Breast epithelium (tissue), 4 donors: Measurements from ENCODE around the gene CCNYL1. TPM values are rescaled to one million over a fixed set of nuclear protein-coding genes. Genes with fewer than 3 reads are reported as not detected.

Experiments used
- DNase-seq, 2 donors: peaks; one replicate each; pipeline ENCODE4 v3.0.0-alpha.2; 2019; ENCODE audit warnings: low spot score in 2 of 2
- H3K27ac ChIP-seq, 2 donors: fragments of 200-600 bp; sonication (generic) in 1 of 2; one replicate each; pipeline ENCODE4 v1.5.1; 2016 to 2019; ENCODE audit warnings: mild to moderate bottlenecking in 1 of 2
- H3K27me3 ChIP-seq, 2 donors: fragments of 200-600 bp; sonication (generic) in 1 of 2; one replicate each; pipeline versions ENCODE4 v1.5.1 to v1.6.0; 2017 to 2019; ENCODE audit warnings: control low read depth in 1 of 2, mild to moderate bottlenecking in 1 of 2
- H3K36me3 ChIP-seq: fragments of 200-600 bp; one replicate; pipeline ENCODE4 v1.5.1; 2019
- H3K4me1 ChIP-seq, 2 donors: fragments of 200-600 bp; sonication (generic); one replicate each; pipeline ENCODE4 v1.5.1; 2016 to 2019; ENCODE audit warnings: control low read depth in 1 of 2
- H3K4me3 ChIP-seq, 3 donors: fragments of 200-600 bp; sonication (generic); 1 replicate in 2 of 3; 2 replicates in 1 of 3; pipeline ENCODE4 v1.5.1; 2016 to 2019; ENCODE audit warnings: mild to moderate bottlenecking in 3 of 3, moderate library complexity in 2 of 3
- H3K9me3 ChIP-seq, 2 donors: fragments of 200-600 bp; sonication (generic) in 1 of 2; one replicate each; pipeline ENCODE4 v1.5.1; 2016 to 2019; ENCODE audit warnings: control low read depth in 1 of 2
- POLR2A ChIP-seq: fragments of 450-650 bp; IDR thresholded peaks from one replicate; pipeline ENCODE4 v1.6.1; 2016; ENCODE audit warnings: antibody characterized with exemption, mild to moderate bottlenecking, moderate library complexity
- POLR2AphosphoS5 ChIP-seq, 3 donors: sonication (generic); formaldehyde crosslinking; IDR thresholded peaks; one replicate each; pipeline ENCODE4 v1.6.1; 2017; ENCODE audit warnings: antibody characterized with exemption in 3 of 3
- intact Hi-C: fragments of 100-400 bp; cut with DNase I; formaldehyde crosslinking; loops from one replicate; pipeline ENCODE4 v1.15.1; 2023; ENCODE audit warnings: low total_unique reads
- total RNA-seq, 3 donors: library from RNA; depleted of rRNA; stranded (reverse); fragments of >200 nt; gene quantifications; one replicate each; pipeline ENCODE4 v1.1.0, GENCODE V29; 2016
- TF ChIP-seq, protein P1 (sequence below), 3 donors: fragments of 450-650 bp; IDR thresholded peaks; one replicate each; pipeline ENCODE4 v1.5.1; 2016 to 2017; ENCODE audit warnings: antibody characterized with exemption in 3 of 3, mild to moderate bottlenecking in 3 of 3, moderate library complexity in 3 of 3

CCNYL1 gene
- total RNA-seq, 3 donors from 2014 or later: 10.0 to 17.4 (median 11.8) TPM

DNA sequence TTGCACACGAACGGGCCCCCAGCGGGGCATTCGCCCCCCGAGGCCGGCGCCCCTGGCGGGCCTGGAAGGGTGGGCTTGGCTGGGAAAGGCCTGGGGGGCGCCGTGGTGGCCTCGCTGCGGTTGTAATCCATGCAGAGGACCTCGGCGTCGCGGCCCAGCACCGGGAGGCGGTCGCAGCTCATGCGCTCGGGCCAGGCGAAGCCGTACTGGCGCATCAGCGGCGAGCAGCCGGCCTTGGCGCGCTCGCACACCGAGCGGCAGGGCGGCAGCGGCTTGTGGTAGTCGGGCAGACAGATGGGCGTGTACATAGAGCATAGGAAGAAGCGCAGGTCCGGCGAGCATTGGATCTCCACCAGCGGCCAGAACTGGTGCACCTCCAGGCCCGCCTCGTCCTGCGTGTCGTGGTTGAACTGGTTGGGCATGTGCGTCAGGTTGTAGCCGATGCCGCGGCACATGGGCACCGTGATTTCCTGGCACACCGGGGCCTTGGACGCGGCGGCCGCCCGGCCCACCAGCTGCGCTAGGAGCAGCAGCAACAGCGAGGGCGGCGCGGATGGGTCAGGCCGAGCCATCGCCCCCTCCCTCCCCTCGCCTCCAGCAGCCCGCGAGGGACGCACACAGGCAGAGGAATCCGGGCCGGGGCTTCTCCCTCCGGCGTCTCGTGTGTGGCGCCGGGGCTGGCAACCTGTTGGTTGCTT lies 56.9 kb downstream of the CCNYL1 start:
- DNase-seq: peak; percentile 60 to 62
- H3K36me3 ChIP-seq: no peaks in the 10 kb centered on the region
- TF ChIP-seq, protein P1, sequence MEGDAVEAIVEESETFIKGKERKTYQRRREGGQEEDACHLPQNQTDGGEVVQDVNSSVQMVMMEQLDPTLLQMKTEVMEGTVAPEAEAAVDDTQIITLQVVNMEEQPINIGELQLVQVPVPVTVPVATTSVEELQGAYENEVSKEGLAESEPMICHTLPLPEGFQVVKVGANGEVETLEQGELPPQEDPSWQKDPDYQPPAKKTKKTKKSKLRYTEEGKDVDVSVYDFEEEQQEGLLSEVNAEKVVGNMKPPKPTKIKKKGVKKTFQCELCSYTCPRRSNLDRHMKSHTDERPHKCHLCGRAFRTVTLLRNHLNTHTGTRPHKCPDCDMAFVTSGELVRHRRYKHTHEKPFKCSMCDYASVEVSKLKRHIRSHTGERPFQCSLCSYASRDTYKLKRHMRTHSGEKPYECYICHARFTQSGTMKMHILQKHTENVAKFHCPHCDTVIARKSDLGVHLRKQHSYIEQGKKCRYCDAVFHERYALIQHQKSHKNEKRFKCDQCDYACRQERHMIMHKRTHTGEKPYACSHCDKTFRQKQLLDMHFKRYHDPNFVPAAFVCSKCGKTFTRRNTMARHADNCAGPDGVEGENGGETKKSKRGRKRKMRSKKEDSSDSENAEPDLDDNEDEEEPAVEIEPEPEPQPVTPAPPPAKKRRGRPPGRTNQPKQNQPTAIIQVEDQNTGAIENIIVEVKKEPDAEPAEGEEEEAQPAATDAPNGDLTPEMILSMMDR (IDR thresholded peaks at IDR 0.05): no peak
- TF ChIP-seq POLR2AphosphoS5 (IDR thresholded peaks at IDR 0.05): peak in 2 of 3 donors; percentile 25 to 50
- intact Hi-C loops: no loop called here
- peaks cover 0 to 3% of the 10 kb centered on the region in 2 donors for H3K4me1 ChIP-seq
- no peaks in the 10 kb centered on the region for H3K9me3 ChIP-seq
- H3K27me3 ChIP-seq: no peaks in the 10 kb centered on the region
- H3K4me3 ChIP-seq: peak overlapping the region; percentile 82 to 89 (median 82)
- peak overlapping the region; percentile 74 to 75 for H3K27ac ChIP-seq

GRCh38 chr2:207768866-207769596 lies 57.6 kb downstream of the CCNYL1 start:
- Histone ChIP-seq H3K4me3 (peak overlapping the region; percentile 82 to 89 (median 82)), H3K27ac (peak overlapping the region; percentile 74 to 75), H3K27me3 (no peaks in the 10 kb centered on the region), H3K36me3 (no peaks in the 10 kb centered on the region), H3K9me3 (no peaks in the 10 kb centered on the region), H3K4me1 (peaks cover 0 to 3% of the 10 kb centered on the region in 2 donors)
- no peak for TF ChIP-seq POLR2A
- TF ChIP-seq, protein P1 (IDR thresholded peaks at IDR 0.05): no peak
- DNase-seq: no peak
- intact Hi-C loops: no loop called here

- Histone ChIP-seq H3K27ac (peak overlapping the region in 1 of 2 donors; percentile 15), H3K27me3 (no peaks in the 10 kb centered on the region), H3K4me3 (peak overlapping the region; percentile 82 to 89 (median 82)), H3K36me3 (no peaks in the 10 kb centered on the region), H3K9me3 (no peaks in the 10 kb centered on the region), H3K4me1 (peaks cover 0 to 3% of the 10 kb centered on the region in 2 donors)
- DNase-seq: no peak
- TF ChIP-seq POLR2AphosphoS5 (IDR thresholded peaks at IDR 0.05) (no peak), POLR2A (no peak)
- TF ChIP-seq, protein P1 (IDR thresholded peaks at IDR 0.05): no peak
- intact Hi-C loops: no loop called here
Observed at GRCh38 chr2:207770602-207771404, 59.4 kb downstream of the CCNYL1 start.

DNA sequence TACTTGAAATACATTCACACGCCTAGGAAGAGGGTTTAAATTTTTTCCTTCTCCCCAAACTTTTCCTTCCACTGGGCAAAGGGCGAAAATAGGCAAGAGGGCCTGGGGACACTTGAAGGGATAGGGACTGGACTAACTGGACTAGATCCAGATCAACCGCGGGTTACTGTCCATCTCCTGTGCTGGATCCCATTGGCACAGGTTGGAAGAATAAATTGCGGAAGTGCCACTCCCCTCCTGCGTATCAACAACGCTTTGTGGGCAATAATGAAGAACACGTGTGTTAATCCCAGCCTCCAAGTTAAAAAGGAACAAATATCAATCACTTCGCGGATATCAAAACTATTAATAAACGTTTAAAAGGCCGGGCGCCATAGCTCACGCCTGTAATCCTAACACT lies 60.0 kb downstream of the CCNYL1 start:
- H3K4me1 ChIP-seq: peaks cover 0 to 3% of the 10 kb centered on the region in 2 donors
- no peaks in the 10 kb centered on the region for H3K36me3 ChIP-seq
- DNase-seq: no peak
- H3K27ac ChIP-seq: no peak overlapping the region
- peak overlapping the region in 1 of 3 donors; percentile 89 for H3K4me3 ChIP-seq
- H3K9me3 ChIP-seq: no peaks in the 10 kb centered on the region
- intact Hi-C loops: no loop called here
- no peak for TF ChIP-seq POLR2AphosphoS5 (IDR thresholded peaks at IDR 0.05)
- TF ChIP-seq, protein P1 (IDR thresholded peaks at IDR 0.05): no peak
- no peak for TF ChIP-seq POLR2A
- no peaks in the 10 kb centered on the region for H3K27me3 ChIP-seq
